A673 (cell line): Measurements from ENCODE around the gene GAL3ST1. TPM values are rescaled to one million over a fixed set of nuclear protein-coding genes. Genes with fewer than 3 reads are reported as not detected.

Source experiments
- BruUV-seq: library from RNA; stranded (reverse); fragments of 400-500 nt; replicated peaks from 2 replicates; lab custom pipeline; 2021; lab: Mats Ljungman, UMichigan
- CTCF ChIA-PET: fragments of 300-600 bp; sonication (Branson Sonifier 250); formaldehyde crosslinking; loops from one replicate; lab custom pipeline; 2022; ENCODE audit warnings: antibody characterized with exemption; lab: Charles Lee
- POLR2A ChIA-PET: fragments of 300-600 bp; sonication (Branson Sonifier 250); formaldehyde crosslinking; loops from one replicate; lab custom pipeline; 2022; ENCODE audit warnings: antibody characterized with exemption; ENCODE audit not compliant: low non-redundant PET; lab: Charles Lee
- DNase-seq: peaks from one replicate; pipeline ENCODE4 v3.0.0-alpha.2; 2015; ENCODE audit warnings: low spot score
- H3K27ac ChIP-seq: fragments of 200-600 bp; sonication (generic); 2 replicates; pipeline ENCODE4 v1.5.1; 2016; ENCODE audit warnings: mixed run types, low read depth, mild to moderate bottlenecking, mixed read lengths, antibody characterized with exemption, low read length; ENCODE audit not compliant: poor library complexity, severe bottlenecking
- H3K27me3 ChIP-seq: fragments of 200-600 bp; sonication (generic); replicated peaks from 2 replicates; pipeline ENCODE4 v1.6.1; 2017; ENCODE audit warnings: mixed run types, low read depth, mild to moderate bottlenecking, mixed read lengths, antibody characterized with exemption, low read length; ENCODE audit not compliant: insufficient read depth, poor library complexity
- H3K36me3 ChIP-seq: fragments of 200-600 bp; sonication (generic); 2 replicates; pipeline ENCODE4 v1.6.1; 2016; ENCODE audit warnings: mixed run types, mild to moderate bottlenecking, mixed read lengths, antibody characterized with exemption, low read length; ENCODE audit not compliant: insufficient read depth, poor library complexity, severe bottlenecking
- H3K4me1 ChIP-seq: fragments of 200-600 bp; sonication (generic); 2 replicates; pipeline ENCODE4 v1.6.1; 2017; ENCODE audit warnings: mixed run types, mild to moderate bottlenecking, mixed read lengths, antibody characterized with exemption, low read length; ENCODE audit not compliant: insufficient read depth, poor library complexity, severe bottlenecking
- H3K4me3 ChIP-seq: fragments of 200-600 bp; sonication (generic); 2 replicates; pipeline ENCODE4 v1.5.1; 2016; ENCODE audit warnings: low read depth, mixed run types, mild to moderate bottlenecking, mixed read lengths, low read length; ENCODE audit not compliant: poor library complexity, severe bottlenecking
- H3K9me3 ChIP-seq: fragments of 200-600 bp; sonication (generic); 2 replicates; pipeline ENCODE4 v1.6.1; 2016; ENCODE audit warnings: mixed run types, low read depth, mild to moderate bottlenecking, mixed read lengths, antibody characterized with exemption, low read length; ENCODE audit not compliant: poor library complexity, severe bottlenecking
- EZH2 ChIP-seq: fragments of 200-600 bp; sonication (generic); IDR thresholded peaks from 2 replicates; pipeline ENCODE4 v1.6.1; 2017; ENCODE audit warnings: borderline replicate concordance, low read depth, mild to moderate bottlenecking, mixed read lengths, antibody characterized with exemption, low read length; ENCODE audit not compliant: poor library complexity, severe bottlenecking
- intact Hi-C: fragments of 100-400 bp; cut with micrococcal nuclease; formaldehyde crosslinking; loops from one replicate; pipeline ENCODE4 v1.10.0; 2022; ENCODE audit not compliant: unreplicated experiment
- total RNA-seq: library from RNA; stranded (reverse); gene quantifications from 2 replicates; pipeline ENCODE4 v1.2.3, GENCODE V29; 2021
- TF ChIP-seq, protein P1 (sequence below): fragments of 300-800, 200-600 bp; sonication (generic); conservative IDR thresholded peaks from 2 replicates; pipeline ENCODE4 v1.5.1; 2017; ENCODE audit warnings: low read depth, mild to moderate bottlenecking, antibody characterized with exemption, low read length, moderate library complexity, mixed read lengths

Gene GAL3ST1
- total RNA-seq, 1 experiment from 2014 or later: 0.58 TPM

GRCh38 chr22:30615543-30615954, 41.1 kb upstream of the GAL3ST1 start:
- intact Hi-C loops: no loop called here
- TF ChIP-seq, protein P1, sequence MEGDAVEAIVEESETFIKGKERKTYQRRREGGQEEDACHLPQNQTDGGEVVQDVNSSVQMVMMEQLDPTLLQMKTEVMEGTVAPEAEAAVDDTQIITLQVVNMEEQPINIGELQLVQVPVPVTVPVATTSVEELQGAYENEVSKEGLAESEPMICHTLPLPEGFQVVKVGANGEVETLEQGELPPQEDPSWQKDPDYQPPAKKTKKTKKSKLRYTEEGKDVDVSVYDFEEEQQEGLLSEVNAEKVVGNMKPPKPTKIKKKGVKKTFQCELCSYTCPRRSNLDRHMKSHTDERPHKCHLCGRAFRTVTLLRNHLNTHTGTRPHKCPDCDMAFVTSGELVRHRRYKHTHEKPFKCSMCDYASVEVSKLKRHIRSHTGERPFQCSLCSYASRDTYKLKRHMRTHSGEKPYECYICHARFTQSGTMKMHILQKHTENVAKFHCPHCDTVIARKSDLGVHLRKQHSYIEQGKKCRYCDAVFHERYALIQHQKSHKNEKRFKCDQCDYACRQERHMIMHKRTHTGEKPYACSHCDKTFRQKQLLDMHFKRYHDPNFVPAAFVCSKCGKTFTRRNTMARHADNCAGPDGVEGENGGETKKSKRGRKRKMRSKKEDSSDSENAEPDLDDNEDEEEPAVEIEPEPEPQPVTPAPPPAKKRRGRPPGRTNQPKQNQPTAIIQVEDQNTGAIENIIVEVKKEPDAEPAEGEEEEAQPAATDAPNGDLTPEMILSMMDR: no peak
- TF ChIP-seq EZH2: no peak
- ChIA-PET POLR2A (no interaction called here), CTCF (no interaction called here)
- no peaks in the 10 kb centered on the region for H3K9me3 ChIP-seq
- no TSS peak for BruUV-seq
- H3K4me3 ChIP-seq: no peak overlapping the region
- no peak overlapping the region for H3K27ac ChIP-seq
- DNase-seq: no peak
- no peaks in the 10 kb centered on the region for H3K36me3 ChIP-seq
- no peaks in the 10 kb centered on the region for H3K27me3 ChIP-seq
- no peaks in the 10 kb centered on the region for H3K4me1 ChIP-seq

GRCh38 chr22:30614879-30615278, 40.4 kb upstream of the GAL3ST1 start:
- no TSS peak for BruUV-seq
- no peak for DNase-seq
- no peaks in the 10 kb centered on the region for H3K27me3 ChIP-seq
- ChIA-PET POLR2A (no interaction called here), CTCF (no interaction called here)
- H3K27ac ChIP-seq: no peak overlapping the region
- no peak overlapping the region for H3K4me3 ChIP-seq
- H3K4me1 ChIP-seq: no peaks in the 10 kb centered on the region
- no peaks in the 10 kb centered on the region for H3K36me3 ChIP-seq
- TF ChIP-seq, protein P1: no peak
- TF ChIP-seq EZH2: no peak
- intact Hi-C loops: no loop called here
- H3K9me3 ChIP-seq: no peaks in the 10 kb centered on the region

DNA sequence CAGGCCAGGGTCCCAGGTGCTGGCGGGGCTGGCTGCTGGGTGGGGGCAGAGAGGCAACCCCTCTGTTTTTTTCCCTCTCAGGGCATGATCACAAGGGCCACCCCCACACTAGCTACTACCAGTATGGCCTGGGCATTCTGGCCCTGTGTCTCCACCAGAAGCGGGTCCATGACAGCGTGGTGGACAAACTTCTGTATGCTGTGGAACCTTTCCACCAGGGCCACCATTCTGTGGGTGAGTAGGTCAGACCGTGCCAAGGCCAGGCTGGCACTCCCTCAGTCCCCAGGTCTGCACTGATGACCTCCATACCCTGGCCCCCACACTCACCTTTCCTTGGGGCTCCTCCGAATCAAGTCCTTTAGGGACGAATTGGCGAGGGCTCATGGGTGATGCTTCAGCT, 39.8 kb upstream of the GAL3ST1 start:
- Histone ChIP-seq H3K4me3 (no peak overlapping the region), H3K27ac (no peak overlapping the region), H3K36me3 (no peaks in the 10 kb centered on the region), H3K9me3 (no peaks in the 10 kb centered on the region), H3K4me1 (no peaks in the 10 kb centered on the region), H3K27me3 (no peaks in the 10 kb centered on the region)
- no peak for DNase-seq
- intact Hi-C loops: no loop called here
- ChIA-PET POLR2A (no interaction called here), CTCF (no interaction called here)
- no TSS peak for BruUV-seq
- TF ChIP-seq EZH2: no peak
- TF ChIP-seq, protein P1: no peak
